Duodenal mucosa (tissue), 2 donors: ENCODE data around the gene DUXA.
"Not testable (repeated sequence)": the region's sequence is repeated elsewhere in the genome, so short reads cannot be mapped to it uniquely, and the experiment has no call there.

Source experiments
- H3K27ac ChIP-seq: one replicate; pipeline ENCODE4 v1.7.0; 2013; ENCODE audit warnings: low read depth, low read length
- H3K27me3 ChIP-seq, 2 donors: one replicate each; pipeline ENCODE4 v1.7.0; 2013; ENCODE audit warnings: low read length in 2 of 2, control low read depth in 1 of 2; ENCODE audit not compliant: insufficient read depth in 2 of 2, control insufficient read depth in 1 of 2
- H3K36me3 ChIP-seq, 2 donors: one replicate each; pipeline ENCODE4 v1.7.0; 2013; ENCODE audit warnings: low read length in 2 of 2, control low read depth in 1 of 2; ENCODE audit not compliant: insufficient read depth in 2 of 2, control insufficient read depth in 1 of 2
- H3K4me1 ChIP-seq, 2 donors: one replicate each; pipeline ENCODE4 v1.7.0; 2013; ENCODE audit warnings: low read length in 2 of 2, control low read depth in 1 of 2; ENCODE audit not compliant: insufficient read depth in 2 of 2, control insufficient read depth in 1 of 2
- H3K4me3 ChIP-seq, 2 donors: one replicate each; pipeline ENCODE4 v1.7.0; 2013; ENCODE audit warnings: low read length in 2 of 2, low read depth in 1 of 2
- H3K9ac ChIP-seq, 2 donors: one replicate each; pipeline ENCODE4 v1.7.0; 2013; ENCODE audit warnings: low read length in 2 of 2, low read depth in 1 of 2
- H3K9me3 ChIP-seq, 2 donors: one replicate each; pipeline ENCODE4 v1.7.0; 2013; ENCODE audit warnings: low read length in 2 of 2, control low read depth in 1 of 2; ENCODE audit not compliant: control insufficient read depth in 1 of 2

DUXA gene

DNA sequence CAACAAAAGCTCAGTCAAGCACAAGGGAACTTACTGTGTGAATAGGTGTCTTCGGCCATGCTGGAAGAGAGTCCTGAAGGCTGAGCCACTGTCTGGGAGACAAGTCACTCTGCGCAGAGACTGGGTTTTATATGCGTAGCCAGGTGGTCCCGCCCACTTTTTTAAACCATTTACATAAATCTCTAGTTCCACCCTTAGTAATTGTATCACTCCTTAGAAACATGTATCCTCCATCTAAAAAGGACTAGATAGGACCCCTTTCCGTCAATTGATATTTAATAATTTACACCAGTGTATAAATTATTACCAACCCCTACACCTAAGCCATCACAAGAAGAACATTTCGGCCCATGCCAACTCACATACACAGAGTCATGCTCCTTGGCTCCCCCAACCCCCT, at the start of gene DUXA:
TSS of gene DUXA (minus strand) at position 101 of the 400 bp plus-strand sequence. CDS start at position 59, 42 bp downstream.
- Histone ChIP-seq H3K4me3 (no peak within 1 kb of the TSS), H3K9me3 (peaks cover 0 to 10% of the 10 kb centered on the region in 2 donors), H3K27me3 (no peaks in the 10 kb centered on the region), H3K36me3 (no peaks in the 10 kb centered on the region), H3K27ac (no peak within 1 kb of the TSS), H3K4me1 (no peaks in the 10 kb centered on the region), H3K9ac (no peak within 1 kb of the TSS)

DNA sequence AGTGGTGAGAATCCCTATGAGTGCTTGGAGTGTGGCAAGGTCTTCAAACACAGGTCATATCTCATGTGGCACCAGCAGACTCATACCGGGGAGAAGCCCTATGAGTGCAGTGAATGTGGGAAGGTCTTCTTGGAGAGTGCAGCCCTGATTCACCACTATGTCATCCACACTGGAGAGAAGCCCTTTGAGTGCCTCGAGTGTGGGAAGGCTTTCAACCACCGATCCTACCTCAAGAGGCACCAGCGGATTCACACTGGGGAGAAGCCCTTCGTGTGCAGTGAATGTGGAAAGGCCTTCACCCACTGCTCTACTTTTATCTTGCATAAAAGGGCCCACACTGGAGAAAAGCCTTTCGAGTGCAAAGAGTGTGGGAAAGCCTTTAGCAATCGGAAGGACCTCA, 44.8 kb upstream of the DUXA start:
- Histone ChIP-seq H3K36me3 (peaks cover 40 to 56% of the 10 kb centered on the region in 2 donors), H3K27ac (no peak overlapping the region), H3K4me3 (peak overlapping the region in 1 of 2 donors; percentile 17), H3K27me3 (no peaks in the 10 kb centered on the region), H3K9me3 (peaks cover 11% of the 10 kb centered on the region in 2 donors), H3K4me1 (no peaks in the 10 kb centered on the region), H3K9ac (no peak overlapping the region)

DNA sequence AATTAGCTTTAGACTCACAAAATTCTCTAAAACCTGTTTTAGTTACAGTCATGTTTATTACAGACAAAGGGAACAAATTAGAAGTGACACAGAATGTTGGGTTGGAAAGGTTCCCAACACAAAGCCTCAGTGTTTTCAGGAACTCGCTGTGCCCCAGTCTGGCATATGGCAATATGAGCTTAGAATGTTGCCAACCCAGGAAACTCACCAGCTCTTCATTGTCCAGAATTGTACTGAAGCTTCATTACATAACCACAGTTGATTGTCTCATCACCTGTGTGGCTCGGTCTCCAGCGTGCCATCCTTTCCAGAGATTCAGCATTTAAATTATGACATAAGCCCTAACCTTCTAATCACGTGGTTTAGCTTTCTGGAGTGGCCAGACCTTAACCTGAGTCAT, 43.1 kb upstream of the DUXA start:
- H3K27ac ChIP-seq, result no peak overlapping the region
- H3K4me1 ChIP-seq, result no peaks in the 10 kb centered on the region
- no peak overlapping the region for H3K4me3 ChIP-seq
- H3K36me3 ChIP-seq, result peaks cover 43 to 64% of the 10 kb centered on the region in 2 donors
- no peak overlapping the region for H3K9ac ChIP-seq
- no peaks in the 10 kb centered on the region for H3K27me3 ChIP-seq
- peaks cover 11 to 16% of the 10 kb centered on the region in 2 donors for H3K9me3 ChIP-seq

DNA sequence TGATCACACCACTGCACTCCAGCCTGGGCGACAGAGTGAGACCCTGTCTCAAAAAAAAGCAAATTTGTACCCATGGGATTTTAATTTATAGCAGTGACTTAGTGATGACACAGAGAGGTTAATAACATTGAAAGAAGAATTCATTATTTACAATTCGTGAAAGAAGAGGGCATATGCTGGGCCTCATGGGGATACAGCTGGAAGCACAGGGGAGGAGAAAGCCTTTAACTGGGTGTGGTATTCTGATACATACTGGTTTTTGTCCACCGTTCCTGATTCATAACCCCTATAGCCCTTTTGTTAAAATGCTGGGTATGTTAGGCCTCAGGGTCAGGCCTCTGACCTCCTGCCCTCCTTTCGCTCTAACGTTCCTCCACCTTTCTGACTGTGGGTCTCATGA, 34.9 kb upstream of the DUXA start:
- Histone ChIP-seq H3K36me3 (peaks cover 26 to 54% of the 10 kb centered on the region in 2 donors), H3K27ac (no peak overlapping the region), H3K9ac (no peak overlapping the region), H3K9me3 (peaks cover 0 to 14% of the 10 kb centered on the region in 2 donors), H3K4me1 (no peaks in the 10 kb centered on the region), H3K4me3 (no peak overlapping the region), H3K27me3 (no peaks in the 10 kb centered on the region)

DNA sequence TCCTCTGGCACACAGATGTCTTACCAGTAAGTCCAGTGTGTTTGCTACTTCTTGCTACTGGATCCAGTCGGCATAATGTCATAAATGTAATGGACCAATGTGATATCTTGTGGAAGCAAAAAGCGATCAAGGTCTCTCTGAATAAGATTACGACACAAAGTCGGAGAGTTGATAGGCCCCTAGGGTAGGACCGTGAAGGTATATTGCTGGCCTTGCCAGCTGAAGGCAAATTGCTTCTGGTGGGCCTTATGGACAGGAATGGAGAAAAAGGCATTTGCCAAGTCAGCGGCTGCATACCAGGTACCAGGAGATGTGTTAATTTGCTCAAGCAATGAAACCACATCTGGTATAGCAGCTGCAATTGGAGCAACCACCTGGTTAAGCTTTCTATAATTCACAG, 30.6 kb upstream of the DUXA start:
- peaks cover 35 to 70% of the 10 kb centered on the region in 2 donors for H3K36me3 ChIP-seq
- not testable (repeated sequence) for H3K27ac ChIP-seq, H3K9me3 ChIP-seq, H3K9ac ChIP-seq, H3K27me3 ChIP-seq, H3K4me3 ChIP-seq
- peaks cover 5 to 11% of the 10 kb centered on the region in 2 donors for H3K4me1 ChIP-seq

DNA sequence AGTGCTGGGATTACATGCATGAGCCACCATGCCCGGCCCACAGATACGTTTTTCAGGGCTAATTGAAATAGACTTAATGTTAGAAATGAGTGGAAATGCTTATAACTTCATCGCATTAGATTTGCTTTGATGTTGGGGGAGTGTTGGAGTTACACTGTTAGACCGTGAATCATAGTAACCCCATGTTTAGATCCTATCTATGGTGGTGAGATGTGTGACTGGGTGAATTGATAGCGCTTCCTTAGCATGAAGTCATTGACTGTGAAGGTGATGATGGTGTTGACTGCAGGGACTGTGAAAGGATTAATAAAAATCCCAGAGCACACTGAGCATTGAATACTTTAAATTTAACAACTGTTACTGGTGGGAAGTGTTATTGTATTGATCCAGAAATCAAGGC, 25.7 kb upstream of the DUXA start:
- peaks cover 21 to 49% of the 10 kb centered on the region in 2 donors for H3K36me3 ChIP-seq
- H3K9ac ChIP-seq, result no peak overlapping the region

DNA sequence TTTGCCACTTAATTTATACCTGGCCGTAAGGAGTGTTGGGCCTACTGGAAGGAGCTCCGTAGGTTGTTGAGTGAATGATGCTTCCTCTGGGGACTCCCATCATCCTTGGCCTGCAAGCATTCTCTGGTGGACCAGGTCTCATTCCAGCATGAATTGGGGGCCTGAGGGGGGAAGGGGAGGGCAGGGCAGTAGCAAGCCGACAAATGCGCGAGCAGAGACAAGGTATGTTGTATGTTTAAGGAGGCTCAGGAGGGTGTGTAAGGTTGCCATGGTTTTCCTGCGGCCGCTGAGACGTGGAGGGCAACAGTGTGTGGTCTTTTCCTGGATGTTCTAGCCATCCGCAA, 24.8 kb upstream of the DUXA start:
- peaks cover 13 to 16% of the 10 kb centered on the region in 2 donors for H3K9me3 ChIP-seq
- H3K36me3 ChIP-seq, result peaks cover 21 to 43% of the 10 kb centered on the region in 2 donors
- H3K4me1 ChIP-seq, result peaks cover 12 to 26% of the 10 kb centered on the region in 2 donors
- H3K4me3 ChIP-seq, result peak overlapping the region; percentile 93 to 95
- peak overlapping the region; percentile 79 to 81 for H3K9ac ChIP-seq
- no peaks in the 10 kb centered on the region for H3K27me3 ChIP-seq
- no peak overlapping the region for H3K27ac ChIP-seq

More for the DNA sequence above, 25.7 kb upstream of the DUXA start:
- Histone ChIP-seq H3K4me1 (peaks cover 12 to 26% of the 10 kb centered on the region in 2 donors), H3K9me3 (peaks cover 8 to 13% of the 10 kb centered on the region in 2 donors), H3K27ac (no peak overlapping the region), H3K27me3 (no peaks in the 10 kb centered on the region), H3K4me3 (peak overlapping the region in 1 of 2 donors; percentile 93)

DNA sequence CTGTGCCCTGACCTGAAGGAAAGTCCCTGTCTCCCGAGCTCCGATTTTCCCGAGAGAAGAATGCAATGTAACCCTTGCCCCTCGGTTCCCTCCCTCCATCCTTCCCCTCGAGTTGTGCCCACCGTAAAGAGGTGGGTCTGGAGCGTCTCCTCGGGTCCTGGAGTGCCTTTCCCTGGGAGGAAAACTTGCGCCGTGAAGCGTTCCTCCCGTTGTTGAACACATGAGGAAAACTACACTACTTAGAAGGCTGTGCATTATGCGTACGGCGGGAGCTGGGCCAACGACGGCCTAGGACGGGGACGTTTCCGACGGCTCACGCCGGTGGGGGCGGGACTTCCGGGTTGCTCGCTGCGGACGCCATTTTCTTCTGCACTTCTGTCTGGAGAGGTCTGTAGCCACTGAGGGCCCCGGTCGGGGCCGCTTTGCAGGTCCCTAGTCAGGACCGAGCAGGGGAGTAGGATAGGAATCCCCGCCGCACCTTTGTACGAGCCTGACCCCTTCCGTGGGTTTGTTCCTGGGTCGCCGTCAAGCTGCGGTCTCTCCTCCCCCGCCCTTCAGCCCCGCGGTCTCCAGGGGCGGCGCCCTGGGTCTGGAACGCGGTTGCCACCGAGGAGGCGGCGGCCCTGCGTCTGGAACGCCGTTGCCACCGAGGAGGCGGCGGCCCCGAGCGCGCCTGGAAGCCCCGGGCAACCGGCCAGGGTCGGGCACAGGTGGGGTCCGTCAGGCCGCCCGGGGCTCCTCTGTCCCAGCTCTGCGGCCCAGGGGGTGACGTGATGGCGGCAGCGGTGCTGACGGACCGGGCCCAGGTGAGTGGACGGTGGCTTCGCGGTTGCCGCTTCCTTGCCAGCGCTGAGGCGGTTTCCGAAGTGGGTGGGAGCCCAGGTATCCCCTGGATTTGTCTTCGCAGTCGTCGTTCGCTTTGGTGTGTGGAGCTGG, 24.1 kb upstream of the DUXA start, which contains the start of gene ZNF264:
TSS of gene ZNF264 (plus strand) at position 360 of the 936 bp plus-strand sequence. CDS start at position 774, 414 bp downstream.
- Histone ChIP-seq H3K9ac (peak within 1 kb of the TSS; percentile 79 to 81), H3K27ac (peak within 1 kb of the TSS; percentile 86)

DNA sequence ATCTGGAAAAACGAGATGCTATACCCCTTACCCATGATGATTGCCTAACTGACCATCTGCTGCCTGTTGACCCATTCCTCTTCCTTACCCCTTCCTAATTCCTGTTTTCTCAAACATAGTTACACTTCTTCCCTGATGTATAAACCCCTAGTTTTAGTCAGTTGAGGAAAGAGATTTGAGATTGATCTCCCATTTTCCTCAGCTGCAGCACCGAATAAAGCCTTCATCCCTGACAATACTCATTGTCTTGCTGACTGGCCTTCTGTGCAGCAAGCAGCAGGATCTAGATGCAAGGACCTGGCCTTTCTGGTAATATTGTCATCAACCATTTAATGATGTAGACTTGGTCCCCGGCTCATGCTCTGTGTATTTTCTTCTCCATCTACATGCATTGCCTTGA, 23.0 kb upstream of the DUXA start:
- Histone ChIP-seq H3K27me3 (no peaks in the 10 kb centered on the region), H3K27ac (no peak overlapping the region), H3K9ac (no peak overlapping the region), H3K9me3 (peaks cover 13 to 16% of the 10 kb centered on the region in 2 donors), H3K4me3 (peak overlapping the region in 1 of 2 donors; percentile 93), H3K4me1 (peaks cover 12 to 26% of the 10 kb centered on the region in 2 donors), H3K36me3 (peaks cover 18 to 26% of the 10 kb centered on the region in 2 donors)

More for the DNA sequence above, 24.1 kb upstream of the DUXA start, which contains the start of gene ZNF264:
- Histone ChIP-seq H3K27me3 (no peaks in the 10 kb centered on the region), H3K4me1 (peaks cover 12 to 26% of the 10 kb centered on the region in 2 donors), H3K9me3 (peaks cover 13 to 16% of the 10 kb centered on the region in 2 donors), H3K36me3 (peaks cover 21 to 37% of the 10 kb centered on the region in 2 donors), H3K4me3 (peak within 1 kb of the TSS; percentile 93 to 95)

DNA sequence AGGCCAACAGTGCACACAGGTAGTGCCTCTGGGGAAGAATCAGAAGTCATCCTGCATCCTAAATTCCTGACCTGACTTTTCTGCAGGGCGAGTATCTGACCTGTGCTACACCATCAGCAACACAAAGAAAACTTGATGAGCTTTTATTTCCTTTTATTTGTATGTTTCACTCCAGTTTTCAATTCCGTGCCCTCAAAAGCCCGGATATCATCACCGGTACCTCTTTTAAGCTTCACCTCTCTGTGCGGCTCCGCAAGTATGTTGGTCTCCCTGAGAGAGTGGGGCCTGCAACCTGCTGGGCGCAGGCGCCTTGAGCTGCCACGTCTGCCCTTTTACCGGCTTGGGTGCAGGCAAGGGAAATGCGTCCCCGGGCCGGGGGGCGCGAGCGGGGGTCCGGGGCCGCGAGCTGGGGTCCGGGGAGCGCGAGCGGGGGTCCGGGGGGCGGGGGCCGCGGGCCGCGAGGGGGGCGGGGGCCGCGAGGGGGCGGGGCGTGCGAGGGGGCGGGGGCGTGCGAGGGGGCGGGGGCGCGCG, 4.3 kb upstream of the DUXA start:
- Histone ChIP-seq H3K9ac (no peak overlapping the region), H3K4me1 (no peaks in the 10 kb centered on the region), H3K9me3 (peaks cover 0 to 2% of the 10 kb centered on the region in 2 donors), H3K27ac (no peak overlapping the region), H3K27me3 (no peaks in the 10 kb centered on the region), H3K4me3 (peak overlapping the region in 1 of 2 donors; percentile 29), H3K36me3 (no peaks in the 10 kb centered on the region)
